ENCODE results near the gene PRKCQ. TPM values are rescaled to one million over a fixed set of nuclear protein-coding genes. Genes with fewer than 3 reads are reported as not detected.

Gene PRKCQ
- total RNA-seq, 1 donor from 2014 or later = 0.60 TPM

- DNase-seq (ENCODE audit: low read depth in 2 of 2) = no peak
Measured at GRCh38 chr10:6567884-6568283, 12.2 kb downstream of the PRKCQ start.

GRCh38 chr10:6567203-6567703 lies 12.8 kb downstream of the PRKCQ start:
- DNase-seq (ENCODE audit: low read depth in 2 of 2) = no peak

DNA sequence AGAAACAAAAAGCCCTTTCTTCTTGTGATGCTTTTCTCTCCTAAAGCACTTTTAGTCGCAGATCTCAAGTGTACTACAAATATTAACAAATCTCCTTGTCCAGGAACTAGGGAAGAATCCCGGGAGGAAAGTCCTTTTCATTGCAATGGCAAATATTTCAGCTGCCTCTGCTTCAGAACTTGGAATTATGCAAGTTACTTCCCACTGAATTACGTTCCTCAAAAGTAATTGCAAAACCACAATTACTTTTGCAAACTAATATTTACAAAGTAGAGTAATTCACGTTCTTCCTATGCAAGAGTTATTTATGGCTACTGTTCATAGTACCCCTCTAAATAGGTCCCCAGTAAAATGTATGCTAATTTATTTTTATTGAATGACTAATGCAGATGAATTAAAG lies 14.5 kb downstream of the PRKCQ start:
- DNase-seq (ENCODE audit: low read depth in 2 of 2) = no peak

DNA sequence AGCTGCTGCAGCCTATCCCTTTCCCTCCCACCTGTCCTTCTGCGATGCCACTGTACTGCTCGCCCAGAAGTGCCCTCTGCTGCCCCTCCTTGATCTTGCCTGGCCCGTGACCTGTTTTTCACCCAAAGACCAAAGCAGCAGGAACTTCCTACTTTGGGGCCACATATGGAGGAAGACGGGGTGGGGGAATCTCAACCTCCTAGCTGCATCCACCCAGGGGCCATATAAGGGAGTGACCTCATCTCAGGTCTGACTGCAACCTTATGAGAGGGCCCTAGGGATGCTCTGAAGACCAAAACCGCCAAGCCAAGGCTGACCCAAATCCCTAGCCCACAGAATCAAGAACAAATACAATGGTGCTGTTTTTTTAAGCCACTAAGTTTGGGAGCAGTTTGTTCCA lies 15.7 kb downstream of the PRKCQ start:
- no peak for DNase-seq (ENCODE audit: low read depth in 2 of 2)

- DNase-seq (ENCODE audit: low read depth in 2 of 2) = no peak
Measured at GRCh38 chr10:6563731-6564130, 16.3 kb downstream of the PRKCQ start.

- DNase-seq (ENCODE audit: low read depth in 2 of 2) = no peak
Measured at GRCh38 chr10:6563075-6563474, 17.0 kb downstream of the PRKCQ start.

- no peak for DNase-seq (ENCODE audit: low read depth in 2 of 2)
Measured at GRCh38 chr10:6562221-6562620, 17.9 kb downstream of the PRKCQ start.

GRCh38 chr10:6561552-6561951 lies 18.5 kb downstream of the PRKCQ start:
- no peak for DNase-seq (ENCODE audit: low read depth in 2 of 2)

- no peak for DNase-seq (ENCODE audit: low read depth in 2 of 2)
Measured at GRCh38 chr10:6558759-6559461, 21.2 kb downstream of the PRKCQ start.

- no peak for DNase-seq (ENCODE audit: low read depth in 2 of 2)
Measured at GRCh38 chr10:6558272-6558671, 21.8 kb downstream of the PRKCQ start.

DNA sequence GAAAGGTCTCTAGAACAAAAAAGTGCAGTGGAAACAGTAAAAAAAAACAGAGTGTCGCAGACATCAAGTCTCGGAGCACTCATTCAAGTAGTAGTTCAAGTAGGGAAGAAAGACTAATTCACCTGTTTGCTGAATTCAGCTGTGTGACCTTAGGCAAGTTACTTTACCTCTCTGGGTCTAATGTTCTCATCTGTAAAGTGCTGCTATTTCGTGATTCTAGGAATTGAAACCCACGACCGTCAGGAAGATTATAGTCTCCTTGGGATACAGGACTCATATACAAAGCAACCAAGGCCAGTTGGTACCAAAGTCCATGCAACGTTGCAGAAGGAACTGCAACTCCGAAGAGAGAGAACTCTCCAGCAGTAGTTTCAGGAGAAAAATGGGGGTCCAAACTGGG lies 26.1 kb downstream of the PRKCQ start:
- no peak for DNase-seq (ENCODE audit: low read depth in 2 of 2)

- DNase-seq (ENCODE audit: low read depth in 2 of 2) = no peak
Measured at GRCh38 chr10:6543431-6544005, 36.6 kb downstream of the PRKCQ start.

- no peak for DNase-seq (ENCODE audit: low read depth in 2 of 2)
Measured at GRCh38 chr10:6542999-6543430, 37.1 kb downstream of the PRKCQ start.

DNA sequence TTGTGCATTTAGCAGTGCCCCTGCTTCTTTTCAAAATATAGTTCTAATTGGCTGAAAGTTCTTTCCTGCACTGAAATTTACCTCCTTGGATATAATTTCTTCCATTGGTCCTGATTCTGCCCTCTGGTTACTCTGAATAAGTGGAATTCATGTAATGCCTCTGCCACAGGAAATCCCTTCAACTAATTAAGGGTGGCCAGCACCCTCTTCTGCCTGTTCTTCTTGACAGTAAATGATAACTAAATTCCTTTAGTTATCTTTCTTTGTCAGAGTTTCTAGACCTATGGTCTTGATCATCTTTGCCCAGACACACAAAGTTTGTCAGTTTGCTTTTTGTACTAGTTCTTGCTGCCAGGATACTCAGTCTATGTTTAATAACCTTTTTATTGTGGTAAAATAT lies 40.2 kb downstream of the PRKCQ start:
- DNase-seq (ENCODE audit: low read depth in 2 of 2) = no peak

DNA sequence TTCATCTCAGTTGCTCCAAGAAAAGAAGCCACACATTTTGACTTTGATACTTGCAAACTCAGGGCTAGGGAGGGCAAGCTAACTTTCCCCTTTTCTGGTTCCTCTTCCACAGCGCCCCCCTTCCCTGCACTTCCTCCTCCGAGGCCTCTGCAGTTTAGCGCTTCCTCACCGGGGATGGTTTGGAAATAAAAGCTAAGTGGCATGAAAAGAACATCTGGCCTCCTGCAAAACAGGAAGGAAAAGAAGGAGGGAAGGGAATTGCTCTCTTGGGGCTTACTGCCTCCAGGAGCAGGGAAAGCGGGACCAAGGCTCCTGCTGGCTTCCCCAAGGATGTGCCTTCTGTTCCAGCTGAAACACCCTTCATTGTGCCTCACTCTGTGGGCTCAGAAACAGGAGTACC lies 42.3 kb downstream of the PRKCQ start:
- no peak for DNase-seq (ENCODE audit: low read depth in 2 of 2)

- DNase-seq (ENCODE audit: low read depth in 2 of 2) = no peak
Measured at GRCh38 chr10:6536102-6536501, 44.0 kb downstream of the PRKCQ start.

- no peak for DNase-seq (ENCODE audit: low read depth in 2 of 2)
Measured at GRCh38 chr10:6535156-6535764, 44.8 kb downstream of the PRKCQ start.

GRCh38 chr10:6532321-6532720 lies 47.8 kb downstream of the PRKCQ start:
- DNase-seq (ENCODE audit: low read depth in 2 of 2) = no peak

DNA sequence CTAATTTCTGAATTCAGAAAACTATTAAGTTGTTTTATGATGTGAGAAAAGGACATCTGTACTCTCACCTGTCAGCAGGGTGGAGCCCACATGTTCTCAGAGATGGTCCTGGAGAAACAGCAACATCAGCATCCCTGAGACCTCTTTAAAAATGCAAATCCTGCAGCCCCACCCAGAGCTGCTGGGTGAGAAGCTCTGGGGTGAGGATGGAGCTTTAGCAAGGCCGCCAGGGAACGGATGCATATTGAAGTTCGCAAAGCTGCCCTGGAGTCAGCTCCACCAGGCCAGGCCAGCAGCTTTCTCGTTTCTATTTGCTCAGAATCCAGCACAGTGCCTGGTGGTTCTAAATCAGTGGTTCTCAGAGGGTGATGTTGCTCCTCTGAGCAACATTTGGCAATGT lies 49.1 kb downstream of the PRKCQ start:
- DNase-seq (ENCODE audit: low read depth in 2 of 2) = no peak

- no peak for DNase-seq (ENCODE audit: low read depth in 2 of 2)
Measured at GRCh38 chr10:6530211-6530840, 49.8 kb downstream of the PRKCQ start.

DNA sequence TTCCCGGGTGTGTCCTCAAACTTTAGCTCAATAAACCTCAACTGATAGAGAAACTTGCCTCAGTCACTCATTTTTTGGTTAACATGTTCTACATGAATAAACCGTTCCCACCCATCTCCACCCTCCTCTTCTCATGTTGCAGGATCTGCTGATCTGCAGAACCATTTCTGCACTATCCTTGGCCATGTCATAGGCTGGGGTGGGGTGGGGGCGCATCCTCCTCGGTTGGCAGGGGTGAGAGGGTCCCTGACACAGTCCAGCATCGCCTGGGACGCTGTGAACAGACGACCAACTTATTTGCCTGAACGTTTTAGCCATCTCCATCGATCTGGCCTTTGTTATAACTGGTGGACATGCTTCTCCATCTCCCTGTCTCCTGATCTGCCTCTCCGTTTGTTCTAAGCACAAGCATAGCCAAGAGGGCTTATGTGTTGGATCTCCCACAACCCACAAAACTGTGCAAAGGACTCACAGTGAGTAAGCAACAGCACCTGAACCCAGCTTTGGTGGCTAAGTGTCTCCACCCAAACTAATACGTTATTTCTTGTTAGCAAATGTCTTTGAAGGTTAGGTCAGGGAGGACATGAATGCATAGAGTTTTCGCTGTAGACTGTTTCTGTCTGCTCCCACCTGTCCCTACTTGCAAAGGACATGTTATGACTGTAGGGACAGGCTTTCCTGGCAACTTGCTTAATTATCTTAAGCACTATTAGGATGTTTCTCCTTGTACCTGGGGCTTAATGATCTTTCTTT lies 51.7 kb downstream of the PRKCQ start:
- no peak for DNase-seq (ENCODE audit: low read depth in 2 of 2)
